HG03139 (cell line): ENCODE results near the gene INSM1.

Source experiments
- ATAC-seq: cut with Tn5 transposase; IDR thresholded peaks from one replicate; pipeline ENCODE4 v1.9.1; 2021; ENCODE audit not compliant: unreplicated experiment

INSM1 gene

DNA sequence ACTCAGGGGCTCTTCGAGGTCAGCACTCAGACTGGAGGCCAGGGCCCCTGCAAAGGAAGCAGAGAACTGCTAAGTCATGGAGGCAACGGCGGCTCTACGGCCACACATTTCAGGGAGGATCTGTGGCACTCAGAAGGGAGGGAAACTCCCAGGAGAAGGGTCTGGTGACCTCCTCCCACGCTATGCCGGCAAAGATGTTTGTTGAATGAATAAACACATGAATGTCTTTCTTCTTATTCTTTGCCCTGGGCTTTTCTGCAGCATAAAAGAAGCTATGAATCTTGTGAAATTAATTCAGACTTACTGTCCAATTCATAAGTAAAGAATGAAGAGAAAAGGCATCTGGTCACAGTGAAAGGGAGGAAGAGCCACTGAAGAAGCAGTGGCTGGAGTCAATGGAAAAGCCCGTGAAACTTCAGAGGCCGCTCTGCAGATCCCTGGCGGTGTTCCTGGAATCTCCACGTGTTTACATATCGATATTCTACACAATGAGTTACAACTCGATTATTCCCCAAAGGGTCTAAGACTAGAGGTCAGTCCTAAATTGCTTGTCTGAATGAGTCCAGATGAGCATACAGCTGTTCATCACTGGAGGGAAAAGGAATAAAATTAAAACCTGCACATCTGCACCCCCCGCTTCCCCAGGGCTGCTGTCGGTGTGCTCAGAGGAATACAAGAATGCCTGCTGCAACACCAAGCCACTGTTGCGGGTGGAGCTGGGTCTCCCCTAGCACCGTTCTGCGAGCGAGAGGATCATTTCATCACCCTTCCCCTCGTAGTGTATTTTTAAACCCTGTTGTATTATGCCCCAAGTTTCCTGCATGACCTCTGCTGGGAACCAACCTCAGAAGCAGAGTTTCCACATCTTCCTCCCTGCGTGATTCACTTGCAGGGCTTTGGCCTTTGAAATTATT is 25.6 kb downstream of the INSM1 start:
- ATAC-seq = no peak

DNA sequence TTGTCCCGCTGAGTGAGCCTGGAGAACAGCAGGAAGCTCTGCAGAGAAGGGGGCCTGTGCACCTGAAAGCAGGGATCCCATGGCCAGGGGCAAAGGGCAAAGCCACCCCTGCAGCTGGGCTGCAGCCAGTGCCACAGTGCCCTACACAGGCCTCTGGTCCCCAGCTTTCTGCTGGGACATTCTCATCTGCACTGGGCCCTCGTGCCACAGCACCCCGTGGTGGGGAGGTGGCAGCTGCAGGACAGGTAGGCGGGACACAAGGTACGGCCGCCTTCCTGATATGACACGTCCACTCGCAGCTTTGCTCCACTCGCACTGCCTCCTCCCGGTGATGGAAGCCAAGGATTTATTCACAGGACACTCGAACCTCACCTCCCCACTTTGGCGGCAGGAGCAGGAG is 27.2 kb downstream of the INSM1 start:
- ATAC-seq = no peak

DNA sequence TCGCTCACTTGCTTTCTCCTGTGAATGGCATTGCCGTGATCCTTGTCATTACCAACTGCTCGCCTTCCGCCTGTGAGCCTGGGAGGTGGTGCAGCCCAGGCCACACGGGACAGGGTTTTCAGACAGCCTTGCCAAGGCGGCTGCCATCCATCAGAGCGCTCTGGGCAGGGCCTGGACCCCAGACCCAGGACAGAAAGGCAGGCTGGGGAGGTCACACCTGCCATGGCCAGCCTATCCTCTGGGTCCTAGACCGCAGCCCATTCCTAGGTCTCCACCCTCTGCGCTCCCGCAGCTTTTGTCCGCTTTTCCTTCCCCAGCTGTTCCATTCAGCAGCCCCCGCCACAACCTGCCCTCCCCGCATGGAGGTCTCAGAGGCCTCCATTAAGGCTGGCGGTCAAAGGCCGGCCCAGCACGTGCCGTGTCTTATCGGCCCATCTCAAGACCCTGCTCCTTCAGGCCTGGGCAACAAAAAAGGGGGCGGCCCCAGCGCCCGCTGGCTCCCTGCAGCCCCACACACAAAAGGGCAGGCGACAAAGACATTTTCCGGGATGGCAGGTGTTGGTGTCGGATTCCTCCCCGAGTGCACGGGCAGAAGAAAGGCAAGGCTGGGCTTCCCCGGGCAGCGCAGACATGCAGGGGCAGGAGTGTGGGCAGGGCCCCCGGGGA is 28.1 kb downstream of the INSM1 start:
- no peak for ATAC-seq

- ATAC-seq = no peak
Observed at GRCh38 chr20:20396794-20397193, 28.9 kb downstream of the INSM1 start.

DNA sequence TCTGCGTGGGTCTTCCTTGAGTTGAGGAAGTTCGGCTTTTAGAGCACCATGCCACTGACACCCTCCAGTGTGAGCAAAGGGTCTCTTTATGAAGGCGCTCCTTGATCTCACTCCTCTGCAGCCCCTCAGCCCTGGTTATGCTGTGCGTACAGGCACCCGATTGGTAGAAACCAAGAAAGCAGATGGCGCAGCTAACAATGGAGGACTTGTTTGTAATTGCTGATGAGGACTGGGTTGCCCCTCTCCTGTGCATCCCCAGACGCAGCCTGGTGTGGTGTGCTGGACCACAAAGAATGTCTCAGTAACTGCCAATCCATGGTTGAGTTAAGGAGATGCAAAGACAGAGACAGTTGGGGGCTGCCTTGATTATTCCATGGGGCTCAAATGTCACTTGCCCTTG is 30.2 kb downstream of the INSM1 start:
- ATAC-seq = no peak

- no peak for ATAC-seq
Observed at GRCh38 chr20:20399531-20400500, 31.9 kb downstream of the INSM1 start.

DNA sequence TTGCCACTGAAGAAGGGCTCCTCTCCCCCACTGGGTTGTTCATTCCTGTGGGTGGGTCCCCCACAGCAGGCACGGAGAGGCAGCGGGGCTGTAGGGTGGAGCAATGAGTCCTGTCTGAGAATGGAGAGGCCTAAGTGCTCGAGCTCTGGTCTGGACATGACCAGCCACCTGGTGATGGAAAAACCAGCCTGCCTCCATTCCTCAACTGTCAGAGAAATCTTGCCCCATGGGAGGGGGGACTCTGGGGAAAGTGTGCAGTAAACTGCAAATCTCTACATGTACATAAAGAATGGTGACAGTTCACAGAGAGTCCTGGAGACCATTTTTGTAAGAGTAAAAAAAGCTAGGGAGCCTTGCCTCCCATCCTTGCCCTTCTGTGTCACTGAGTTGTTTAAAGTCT is 34.1 kb downstream of the INSM1 start:
- no peak for ATAC-seq

GRCh38 chr20:20404633-20405032 is 36.7 kb downstream of the INSM1 start:
- no peak for ATAC-seq

GRCh38 chr20:20405623-20406022 is 37.7 kb downstream of the INSM1 start:
- no peak for ATAC-seq

DNA sequence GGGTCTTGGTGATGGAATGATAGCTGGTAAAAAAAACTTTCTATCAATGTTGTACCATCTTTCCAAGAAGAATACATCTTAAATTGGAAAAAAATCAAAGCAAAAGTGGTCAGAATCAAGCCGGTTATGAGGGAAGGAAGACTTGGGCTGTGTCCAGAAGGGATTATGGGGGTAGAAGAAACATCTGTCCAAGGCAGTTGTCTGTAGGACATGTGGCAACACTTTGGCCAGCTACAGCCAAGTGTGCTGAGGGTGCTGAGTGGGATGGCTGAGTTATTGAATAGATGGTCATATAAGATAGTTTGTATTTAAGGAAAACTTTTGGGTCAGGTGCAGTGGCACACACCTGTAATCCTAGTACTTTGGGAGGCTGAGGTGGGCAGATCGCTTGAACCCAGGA is 38.4 kb downstream of the INSM1 start:
- no peak for ATAC-seq

DNA sequence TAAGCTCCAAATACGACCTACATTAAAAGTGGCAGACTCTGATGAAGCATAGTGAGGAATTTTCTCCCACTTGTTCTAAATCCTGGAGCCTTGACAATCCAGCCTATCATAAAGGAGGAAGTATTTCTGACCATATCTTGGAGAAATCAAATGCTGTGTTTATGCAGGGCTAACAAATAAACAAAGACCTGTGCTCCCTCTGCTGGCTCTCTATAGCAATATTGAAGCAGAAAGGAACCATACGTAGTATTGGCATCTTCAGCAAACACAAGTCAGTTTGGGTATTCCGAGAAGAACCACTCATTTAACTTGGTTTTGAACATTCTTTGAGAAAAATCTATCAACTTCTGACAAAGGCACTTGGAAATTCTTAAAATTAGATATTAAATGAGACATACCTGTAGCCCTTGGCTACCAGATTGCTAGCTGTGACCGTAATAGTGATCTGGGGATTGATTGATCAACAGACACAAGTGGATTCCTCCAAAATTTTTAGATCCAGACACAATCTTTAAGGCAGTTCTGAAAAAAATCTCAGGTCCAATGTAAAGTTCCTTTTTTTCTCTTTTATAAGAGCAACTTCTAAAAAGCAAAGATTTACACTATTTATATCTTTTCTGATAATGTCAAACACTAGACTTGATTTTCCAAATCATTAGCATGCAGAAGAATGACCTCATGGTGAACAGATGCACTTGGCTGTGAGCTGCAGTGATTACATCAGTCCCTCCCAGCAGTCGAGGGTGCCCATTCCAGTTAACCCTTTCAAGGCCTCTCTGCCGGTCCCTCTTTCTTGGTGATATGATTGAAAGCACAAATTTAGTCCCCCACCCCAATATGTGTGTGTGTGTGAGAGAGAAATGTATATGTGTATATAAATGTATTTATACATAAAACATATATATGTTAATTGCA is 40.2 kb downstream of the INSM1 start:
- no peak for ATAC-seq

- ATAC-seq = no peak
Observed at GRCh38 chr20:20409331-20409730, 41.4 kb downstream of the INSM1 start.

DNA sequence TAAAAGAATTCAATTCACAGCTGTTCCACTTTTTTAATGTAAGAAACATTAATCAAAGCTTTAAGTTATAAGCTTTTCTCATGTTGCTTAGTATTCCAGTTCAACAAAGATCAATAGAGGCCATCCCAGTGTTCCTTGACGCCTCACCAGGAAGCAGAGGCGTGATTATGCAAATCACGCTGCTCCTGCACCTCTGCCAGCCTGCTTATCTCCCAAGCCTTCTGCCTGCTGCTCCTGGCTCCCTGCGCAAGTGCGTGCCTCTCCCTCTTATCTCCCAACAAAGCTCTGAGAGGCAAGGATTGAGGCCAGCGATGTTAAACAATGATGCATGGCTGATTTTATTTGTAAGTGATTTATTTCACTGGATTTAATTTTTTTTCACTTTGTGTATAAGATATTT is 42.8 kb downstream of the INSM1 start:
- no peak for ATAC-seq

DNA sequence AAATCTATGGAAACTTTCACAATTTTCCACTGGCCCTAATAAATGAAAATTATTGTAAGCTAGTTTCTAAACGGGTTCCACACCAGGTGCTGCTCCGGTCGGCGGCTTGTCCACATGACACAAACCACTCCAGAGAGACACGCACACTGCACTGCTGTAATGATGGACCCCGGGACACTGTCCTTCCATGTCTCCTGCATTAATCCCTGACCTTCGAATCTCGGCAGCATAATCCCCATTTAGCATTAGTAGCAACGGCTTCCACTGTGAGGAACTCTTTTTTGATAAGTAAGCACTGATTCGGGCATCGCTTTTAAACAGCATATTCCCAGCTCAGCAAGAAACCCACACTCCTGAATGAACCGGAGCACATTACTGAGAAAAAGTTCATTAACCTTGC is 43.5 kb downstream of the INSM1 start:
- no peak for ATAC-seq

DNA sequence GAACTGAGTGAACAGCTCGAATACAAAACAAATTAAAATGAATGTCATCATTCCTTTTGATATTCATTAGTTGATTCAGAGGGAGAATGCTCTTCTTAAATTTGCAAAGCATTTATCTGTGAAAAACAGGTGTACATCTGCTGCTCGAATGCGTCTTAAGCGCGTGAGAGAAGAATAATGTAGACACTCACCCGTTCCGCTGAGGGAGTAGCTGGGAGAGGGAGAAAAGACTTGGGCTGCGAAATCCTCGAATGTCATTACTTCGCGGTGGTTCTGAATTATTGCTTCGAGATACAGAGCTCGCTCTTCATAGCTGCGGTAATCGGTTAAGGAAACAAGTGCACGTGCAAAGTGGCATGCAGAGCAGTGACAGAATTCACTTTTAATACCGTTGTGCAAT is 43.9 kb downstream of the INSM1 start:
- ATAC-seq = no peak

GRCh38 chr20:20412750-20413149 is 44.8 kb downstream of the INSM1 start:
- ATAC-seq = no peak

DNA sequence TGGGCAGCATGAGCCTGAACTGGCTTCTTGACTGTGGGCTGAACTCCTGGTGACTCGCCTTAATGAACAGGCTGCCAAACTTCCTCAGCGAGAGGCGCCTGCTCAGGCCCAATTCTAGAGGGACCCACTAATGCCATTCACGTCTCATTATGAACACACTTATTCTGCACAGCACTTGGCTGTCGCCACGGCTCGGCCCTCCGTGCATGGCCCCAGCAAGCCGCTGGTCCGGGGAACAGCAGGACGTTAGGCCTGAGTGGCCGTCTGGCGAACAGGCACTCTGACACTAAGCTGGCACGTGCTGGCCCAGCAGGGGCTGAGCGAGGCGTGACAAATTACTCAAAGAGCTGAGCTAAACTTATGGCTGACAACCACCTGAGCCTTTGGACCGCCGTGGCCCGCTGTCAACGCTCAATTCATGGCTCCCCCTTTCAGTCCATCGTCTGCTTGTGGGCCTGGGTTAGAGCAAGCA is 45.9 kb downstream of the INSM1 start:
- ATAC-seq = no peak

DNA sequence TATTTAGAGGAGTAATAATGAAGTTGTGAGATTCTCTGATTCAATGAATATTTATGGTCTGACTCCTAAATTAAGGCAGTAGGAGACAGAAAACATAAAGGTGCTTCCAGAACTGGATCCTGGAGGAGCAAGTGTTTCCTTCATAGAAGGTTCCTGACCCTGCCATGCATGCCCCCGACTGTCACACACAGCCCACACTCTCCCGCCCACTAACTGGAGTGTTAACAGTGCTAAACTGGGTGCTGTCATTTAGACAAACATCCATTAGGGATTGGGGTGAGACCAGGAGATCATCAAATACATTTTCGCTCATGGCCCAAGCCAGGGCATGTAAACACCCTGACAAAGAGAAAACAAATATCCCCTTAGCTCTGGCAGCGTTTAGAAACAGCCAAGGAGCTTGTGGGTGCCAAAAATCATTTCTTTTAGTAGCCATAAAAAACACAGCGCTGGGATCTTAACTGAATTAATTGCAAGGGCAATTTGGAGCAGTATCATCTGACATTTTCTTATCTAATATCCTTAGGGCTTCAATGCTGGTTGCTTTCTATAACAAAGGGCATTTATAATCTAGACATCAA is 46.8 kb downstream of the INSM1 start:
- no peak for ATAC-seq

- ATAC-seq = no peak
Observed at GRCh38 chr20:20415321-20415720, 47.4 kb downstream of the INSM1 start.
